Measurements from ENCODE around the gene IL25. TPM values are rescaled to one million over a fixed set of nuclear protein-coding genes. Genes with fewer than 3 reads are reported as not detected.
"Not testable (repeated sequence)": the region's sequence is repeated elsewhere in the genome, so short reads cannot be mapped to it uniquely, and the experiment has no call there.

IL25 gene
- total and polyA plus RNA-seq, 2 experiments from 2014 or later, result not detected

DNA sequence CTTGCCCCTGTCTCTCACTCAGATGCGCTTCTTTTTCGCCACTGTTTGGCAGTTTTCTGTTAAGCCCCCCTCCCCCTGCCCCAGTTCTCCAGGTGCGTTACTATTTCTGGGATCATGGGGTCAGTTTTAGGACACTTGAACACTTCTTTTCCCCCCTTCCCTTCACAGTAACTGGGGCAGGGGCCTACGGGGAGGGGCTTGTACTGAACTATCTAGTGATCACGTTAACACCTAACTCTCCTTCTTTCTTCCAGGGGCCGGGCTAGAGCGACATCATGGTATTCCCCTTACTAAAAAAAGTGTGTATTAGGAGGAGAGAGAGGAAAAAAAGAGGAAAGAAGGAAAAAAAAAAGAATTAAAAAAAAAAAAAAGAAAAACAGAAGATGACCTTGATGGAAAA, 47.6 kb upstream of the IL25 start:
- Histone ChIP-seq H3K79me2 (peaks cover 28% of the 10 kb centered on the region), H3K27ac (no peak overlapping the region), H3K4me1 (ENCODE audit: insufficient read depth) (peaks cover 14% of the 10 kb centered on the region), H2AFZ (no peak overlapping the region), H3K9me2 (replicated peaks; ENCODE audit: insufficient read depth) (no peaks in the 10 kb centered on the region), H4K20me1 (ENCODE audit: insufficient read depth, poor library complexity, severe bottlenecking) (peaks cover 12% of the 10 kb centered on the region), H3K4me3 (no peak overlapping the region), H3K36me3 (replicated peaks; ENCODE audit: insufficient read depth, low read depth) (no peaks in the 10 kb centered on the region), H3K27me3 (no peaks in the 10 kb centered on the region), H3K4me2 (no peak overlapping the region), H3K9me3 (ENCODE audit: low read depth) (no peaks in the 10 kb centered on the region)
- TF ChIP-seq EZH2phosphoT487 (IDR thresholded peaks at IDR 0.05; ENCODE audit: low read depth, severe bottlenecking, unreplicated experiment) (no peak), EZH2 (IDR thresholded peaks at IDR 0.05; ENCODE audit: borderline replicate concordance) (no peak)
- TF ChIP-seq, protein P1, sequence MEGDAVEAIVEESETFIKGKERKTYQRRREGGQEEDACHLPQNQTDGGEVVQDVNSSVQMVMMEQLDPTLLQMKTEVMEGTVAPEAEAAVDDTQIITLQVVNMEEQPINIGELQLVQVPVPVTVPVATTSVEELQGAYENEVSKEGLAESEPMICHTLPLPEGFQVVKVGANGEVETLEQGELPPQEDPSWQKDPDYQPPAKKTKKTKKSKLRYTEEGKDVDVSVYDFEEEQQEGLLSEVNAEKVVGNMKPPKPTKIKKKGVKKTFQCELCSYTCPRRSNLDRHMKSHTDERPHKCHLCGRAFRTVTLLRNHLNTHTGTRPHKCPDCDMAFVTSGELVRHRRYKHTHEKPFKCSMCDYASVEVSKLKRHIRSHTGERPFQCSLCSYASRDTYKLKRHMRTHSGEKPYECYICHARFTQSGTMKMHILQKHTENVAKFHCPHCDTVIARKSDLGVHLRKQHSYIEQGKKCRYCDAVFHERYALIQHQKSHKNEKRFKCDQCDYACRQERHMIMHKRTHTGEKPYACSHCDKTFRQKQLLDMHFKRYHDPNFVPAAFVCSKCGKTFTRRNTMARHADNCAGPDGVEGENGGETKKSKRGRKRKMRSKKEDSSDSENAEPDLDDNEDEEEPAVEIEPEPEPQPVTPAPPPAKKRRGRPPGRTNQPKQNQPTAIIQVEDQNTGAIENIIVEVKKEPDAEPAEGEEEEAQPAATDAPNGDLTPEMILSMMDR (IDR thresholded peaks at IDR 0.05; ENCODE audit: poor library complexity), result no peak
- WGBS (ENCODE audit: low lambda C conversion rate, missing lambda C conversion rate), result 92% methylated on average over 7 of the region's 7 CpGs
- DNase-seq (ENCODE audit: low spot score), result no peak

- Histone ChIP-seq H4K20me1 (ENCODE audit: insufficient read depth, poor library complexity, severe bottlenecking) (peaks cover 12% of the 10 kb centered on the region), H3K79me2 (peaks cover 28% of the 10 kb centered on the region)
- H3K27me3 ChIP-seq; H3K4me1 ChIP-seq (ENCODE audit: insufficient read depth); H3K27ac ChIP-seq; H3K4me2 ChIP-seq; H3K9me3 ChIP-seq (ENCODE audit: low read depth); DNase-seq (ENCODE audit: low spot score); H3K36me3 ChIP-seq (replicated peaks; ENCODE audit: insufficient read depth, low read depth); H2AFZ ChIP-seq; H3K4me3 ChIP-seq; H3K9me2 ChIP-seq (replicated peaks; ENCODE audit: insufficient read depth): not testable (repeated sequence)
- 100% methylated on average over 4 of the region's 5 CpGs for WGBS (ENCODE audit: low lambda C conversion rate, missing lambda C conversion rate)
Observed at GRCh38 chr14:23325746-23326145, 46.9 kb upstream of the IL25 start.

GRCh38 chr14:23326491-23327332, 45.9 kb upstream of the IL25 start:
- H3K27ac ChIP-seq, result no peak overlapping the region
- H3K9me3 ChIP-seq (ENCODE audit: low read depth), result no peaks in the 10 kb centered on the region
- peaks cover 12% of the 10 kb centered on the region for H4K20me1 ChIP-seq (ENCODE audit: insufficient read depth, poor library complexity, severe bottlenecking)
- H3K4me1 ChIP-seq (ENCODE audit: insufficient read depth), result peaks cover 9% of the 10 kb centered on the region
- no peak overlapping the region for H3K4me3 ChIP-seq
- H3K4me2 ChIP-seq, result no peak overlapping the region
- no peaks in the 10 kb centered on the region for H3K36me3 ChIP-seq (replicated peaks; ENCODE audit: insufficient read depth, low read depth)
- 87% methylated on average over 13 of the region's 13 CpGs for WGBS (ENCODE audit: low lambda C conversion rate, missing lambda C conversion rate)
- TF ChIP-seq EZH2phosphoT487 (IDR thresholded peaks at IDR 0.05; ENCODE audit: low read depth, severe bottlenecking, unreplicated experiment) (no peak), EZH2 (IDR thresholded peaks at IDR 0.05; ENCODE audit: borderline replicate concordance) (no peak)
- TF ChIP-seq, protein P1 (IDR thresholded peaks at IDR 0.05; ENCODE audit: poor library complexity), result no peak
- H3K79me2 ChIP-seq, result peaks cover 26% of the 10 kb centered on the region
- no peaks in the 10 kb centered on the region for H3K9me2 ChIP-seq (replicated peaks; ENCODE audit: insufficient read depth)
- no peak overlapping the region for H2AFZ ChIP-seq
- DNase-seq (ENCODE audit: low spot score), result no peak
- H3K27me3 ChIP-seq, result no peaks in the 10 kb centered on the region

DNA sequence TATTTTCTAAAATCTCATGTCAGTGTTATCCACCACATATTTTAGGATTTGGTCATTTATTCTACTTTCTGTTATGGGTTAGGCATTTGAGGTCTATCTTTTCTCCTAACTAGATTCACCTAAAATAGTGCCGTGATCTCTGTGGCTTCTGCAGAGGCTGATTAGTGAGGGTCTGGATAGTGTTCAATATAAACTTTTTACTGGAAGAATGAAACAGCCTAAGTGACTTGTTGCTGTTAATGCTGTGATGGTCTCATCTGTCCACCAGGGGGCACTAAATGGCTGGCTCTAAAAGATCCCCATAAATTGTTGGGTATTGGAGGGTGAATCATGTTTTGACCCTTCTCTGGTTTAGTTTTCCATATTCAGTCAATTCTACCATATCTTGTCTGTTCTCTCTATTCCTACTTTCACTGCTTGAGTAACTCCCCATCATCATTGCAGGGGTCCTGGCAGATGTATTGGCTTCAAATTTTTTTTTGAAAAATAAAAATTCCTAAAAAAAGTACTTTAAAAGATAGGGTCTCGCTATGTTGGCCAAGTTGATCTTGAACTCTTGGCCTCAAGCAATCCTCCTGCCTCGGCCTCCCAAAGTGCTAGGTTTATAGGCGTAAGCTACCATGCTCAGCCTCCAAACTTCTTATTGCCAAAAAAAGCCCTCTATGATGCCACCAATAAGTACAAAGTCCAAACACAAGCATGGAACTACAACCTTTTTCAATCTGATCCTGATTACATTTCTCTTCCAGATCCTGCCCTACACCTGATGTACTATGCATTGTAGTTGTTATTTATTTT, 44.5 kb upstream of the IL25 start:
- Histone ChIP-seq H3K27ac (no peak overlapping the region), H3K9me3 (ENCODE audit: low read depth) (no peaks in the 10 kb centered on the region), H3K4me2 (no peak overlapping the region), H3K9me2 (replicated peaks; ENCODE audit: insufficient read depth) (no peaks in the 10 kb centered on the region), H4K20me1 (ENCODE audit: insufficient read depth, poor library complexity, severe bottlenecking) (peaks cover 4% of the 10 kb centered on the region), H3K4me3 (no peak overlapping the region), H2AFZ (no peak overlapping the region), H3K36me3 (replicated peaks; ENCODE audit: insufficient read depth, low read depth) (no peaks in the 10 kb centered on the region), H3K4me1 (ENCODE audit: insufficient read depth) (peaks cover 2% of the 10 kb centered on the region), H3K79me2 (peaks cover 11% of the 10 kb centered on the region), H3K27me3 (no peaks in the 10 kb centered on the region)
- DNase-seq (ENCODE audit: low spot score), result peak; percentile 85
- TF ChIP-seq, protein P1 (IDR thresholded peaks at IDR 0.05; ENCODE audit: poor library complexity), result peak; percentile 86
- TF ChIP-seq EZH2 (IDR thresholded peaks at IDR 0.05; ENCODE audit: borderline replicate concordance), result no peak
- TF ChIP-seq EZH2phosphoT487 (IDR thresholded peaks at IDR 0.05; ENCODE audit: low read depth, severe bottlenecking, unreplicated experiment), result no peak
- WGBS (ENCODE audit: low lambda C conversion rate, missing lambda C conversion rate), result 56% methylated on average over 4 of the region's 4 CpGs

Data from hepatocyte (in vitro differentiated cells).